Measurements from ENCODE around the gene ABTB2.
A peak's percentile ranks its signal among the peaks of the same experiment; 100 is the strongest.
"Not testable (repeated sequence)": the region's sequence is repeated elsewhere in the genome, so short reads cannot be mapped to it uniquely, and the experiment has no call there.

ABTB2 gene

GRCh38 chr11:34357701-34358257, at the start of gene ABTB2:
Gene ABTB2, minus strand, starts transcription at chr11:34358010.
- DNase-seq: peak; percentile 96

GRCh38 chr11:34407121-34407813, 49.5 kb upstream of the ABTB2 start:
- no peak for DNase-seq

GRCh38 chr11:34406413-34406812, 48.6 kb upstream of the ABTB2 start:
- no peak for DNase-seq

- peak; percentile 18 for DNase-seq
Observed at GRCh38 chr11:34405079-34405858, 47.5 kb upstream of the ABTB2 start.

- DNase-seq: no peak
Observed at GRCh38 chr11:34404280-34404679, 46.5 kb upstream of the ABTB2 start.

GRCh38 chr11:34403431-34403830, 45.6 kb upstream of the ABTB2 start:
- no peak for DNase-seq

GRCh38 chr11:34397811-34398210, 40.0 kb upstream of the ABTB2 start:
- no peak for DNase-seq

- no peak for DNase-seq
Observed at GRCh38 chr11:34397120-34397519, 39.3 kb upstream of the ABTB2 start.

- DNase-seq: no peak
Observed at GRCh38 chr11:34395916-34396550, 38.2 kb upstream of the ABTB2 start.

- DNase-seq: no peak
Observed at GRCh38 chr11:34394771-34395300, 37.0 kb upstream of the ABTB2 start.

- DNase-seq: no peak
Observed at GRCh38 chr11:34387653-34388052, 29.8 kb upstream of the ABTB2 start.

GRCh38 chr11:34386356-34386755, 28.5 kb upstream of the ABTB2 start:
- not testable (repeated sequence) for DNase-seq

- DNase-seq: no peak
Observed at GRCh38 chr11:34382532-34383276, 24.9 kb upstream of the ABTB2 start.

GRCh38 chr11:34381775-34382174, 24.0 kb upstream of the ABTB2 start:
- DNase-seq: no peak

GRCh38 chr11:34380696-34381095, 22.9 kb upstream of the ABTB2 start:
- DNase-seq: no peak

- DNase-seq: no peak
Observed at GRCh38 chr11:34379539-34379938, 21.7 kb upstream of the ABTB2 start.

GRCh38 chr11:34379079-34379478, 21.3 kb upstream of the ABTB2 start:
- DNase-seq: no peak

- no peak for DNase-seq
Observed at GRCh38 chr11:34373727-34374126, 15.9 kb upstream of the ABTB2 start.

GRCh38 chr11:34366522-34366921, 8.7 kb upstream of the ABTB2 start:
- no peak for DNase-seq

- no peak for DNase-seq
Observed at GRCh38 chr11:34364102-34364501, 6.3 kb upstream of the ABTB2 start.

GRCh38 chr11:34363363-34364084, 5.7 kb upstream of the ABTB2 start:
- no peak for DNase-seq

- no peak for DNase-seq
Observed at GRCh38 chr11:34360046-34360445, 2.2 kb upstream of the ABTB2 start.
